Left lung (tissue), 10 donors: ENCODE results near the gene EXOC3L4. TPM values are rescaled to one million over a fixed set of nuclear protein-coding genes. Genes with fewer than 3 reads are reported as not detected.

ENCODE experiments used
- ATAC-seq: fragments of 200-7000 bp; cut with Tn5 transposase; one replicate; pipeline ENCODE4 v1.9.1; 2020; ENCODE audit warnings: moderate library complexity
- DNase-seq, 4 donors: peaks; one replicate each; pipeline ENCODE4 v3.0.0-alpha.2; 2013 to 2020
- H3K27ac ChIP-seq, 2 donors: fragments of 200-600 bp; sonication (generic) in 1 of 2; one replicate each; pipeline versions ENCODE4 v1.5.0 to v1.8.0; 2020 to 2021
- H3K27me3 ChIP-seq, 2 donors: fragments of 200-600 bp; sonication (generic) in 1 of 2; one replicate each; pipeline versions ENCODE4 v1.5.0 to v1.8.0; 2020 to 2021
- H3K36me3 ChIP-seq, 2 donors: fragments of 200-600 bp; sonication (generic) in 1 of 2; one replicate each; pipeline versions ENCODE4 v1.5.0 to v1.8.0; 2020 to 2021
- H3K4me1 ChIP-seq, 2 donors: fragments of 200-600 bp; one replicate each; pipeline ENCODE4 v1.8.0; 2021
- H3K4me3 ChIP-seq, 2 donors: fragments of 200-600 bp; sonication (generic) in 1 of 2; one replicate each; pipeline versions ENCODE4 v1.5.0 to v1.8.0; 2020 to 2021; ENCODE audit warnings: mild to moderate bottlenecking in 1 of 2
- H3K9me3 ChIP-seq, 2 donors: fragments of 200-600 bp; sonication (generic) in 1 of 2; one replicate each; pipeline versions ENCODE4 v1.5.0 to v1.8.0; 2020 to 2021
- intact Hi-C, 2 donors: fragments of 100-400 bp; cut with DNase I; formaldehyde crosslinking; loops; one replicate each; pipeline versions ENCODE4 v1.11.2 to v1.14.2; 2022
- polyA plus RNA-seq, 6 donors: library from polyadenylated mRNA; unstranded; fragments of 120-200 nt; gene quantifications; one replicate each; pipeline ENCODE4 v1.2.1, GENCODE V29; 2013; ENCODE audit not compliant: insufficient read length in 6 of 6
- total RNA-seq, 2 donors: library from RNA; stranded (reverse); fragmentation: NEBNext Ultra II Directional; extraction: Animal tissue kit (Norgen Biotek cat#: 25700); gene quantifications; one replicate each; pipeline ENCODE4 v1.2.1, GENCODE V29; 2021
- TF ChIP-seq, protein P1 (sequence below), 2 donors: fragments of 200-600 bp; sonication (generic) in 1 of 2; IDR thresholded peaks; one replicate each; pipeline versions ENCODE4 v1.5.0 to v1.8.0; 2021; ENCODE audit warnings: antibody characterized with exemption in 2 of 2
- donor health status: DM: no; HTN: yes; CAD: no.
- donor health status: DM: no; HTN: no; CAD: no.

The EXOC3L4 gene
- total and polyA plus RNA-seq, 8 donors: 1.9 to 6.2 (median 3.7) TPM

DNA sequence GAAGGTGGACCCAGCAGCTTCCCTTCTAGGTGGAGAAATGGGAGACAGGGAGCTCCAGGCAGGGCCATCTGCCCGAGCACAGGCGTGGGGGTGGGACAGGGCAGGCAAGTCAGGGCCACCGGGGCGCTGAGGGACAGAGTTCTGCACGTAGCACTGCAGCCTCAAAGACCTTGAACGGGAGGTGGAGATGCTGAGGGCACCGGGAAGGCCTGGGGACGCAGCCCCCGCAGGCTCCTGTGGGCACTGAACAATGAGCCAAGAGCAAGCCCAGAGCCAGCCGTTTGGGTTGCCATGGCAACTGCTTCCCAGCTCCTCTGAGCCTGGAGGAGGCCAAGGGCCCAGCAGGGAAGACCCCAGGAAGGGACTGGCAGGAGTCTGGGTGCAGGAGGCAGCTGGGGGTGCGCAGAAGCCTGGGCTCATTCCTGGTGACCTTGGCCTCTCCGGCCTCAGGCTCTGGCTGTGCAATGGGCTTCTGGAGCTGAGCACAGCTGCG, 7.1 kb upstream of the EXOC3L4 start:
- intact Hi-C loops: no loop called here
- Histone ChIP-seq H3K4me1 (peaks cover 3 to 12% of the 10 kb centered on the region in 2 donors), H3K27me3 (peaks cover 18 to 69% of the 10 kb centered on the region in 2 donors), H3K36me3 (no peaks in the 10 kb centered on the region), H3K4me3 (no peak overlapping the region), H3K27ac (no peak overlapping the region), H3K9me3 (no peaks in the 10 kb centered on the region)
- TF ChIP-seq, protein P1, sequence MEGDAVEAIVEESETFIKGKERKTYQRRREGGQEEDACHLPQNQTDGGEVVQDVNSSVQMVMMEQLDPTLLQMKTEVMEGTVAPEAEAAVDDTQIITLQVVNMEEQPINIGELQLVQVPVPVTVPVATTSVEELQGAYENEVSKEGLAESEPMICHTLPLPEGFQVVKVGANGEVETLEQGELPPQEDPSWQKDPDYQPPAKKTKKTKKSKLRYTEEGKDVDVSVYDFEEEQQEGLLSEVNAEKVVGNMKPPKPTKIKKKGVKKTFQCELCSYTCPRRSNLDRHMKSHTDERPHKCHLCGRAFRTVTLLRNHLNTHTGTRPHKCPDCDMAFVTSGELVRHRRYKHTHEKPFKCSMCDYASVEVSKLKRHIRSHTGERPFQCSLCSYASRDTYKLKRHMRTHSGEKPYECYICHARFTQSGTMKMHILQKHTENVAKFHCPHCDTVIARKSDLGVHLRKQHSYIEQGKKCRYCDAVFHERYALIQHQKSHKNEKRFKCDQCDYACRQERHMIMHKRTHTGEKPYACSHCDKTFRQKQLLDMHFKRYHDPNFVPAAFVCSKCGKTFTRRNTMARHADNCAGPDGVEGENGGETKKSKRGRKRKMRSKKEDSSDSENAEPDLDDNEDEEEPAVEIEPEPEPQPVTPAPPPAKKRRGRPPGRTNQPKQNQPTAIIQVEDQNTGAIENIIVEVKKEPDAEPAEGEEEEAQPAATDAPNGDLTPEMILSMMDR (IDR thresholded peaks at IDR 0.05): no peak
- ATAC-seq: no peak
- DNase-seq: peak in 1 of 4 donors; percentile 57

DNA sequence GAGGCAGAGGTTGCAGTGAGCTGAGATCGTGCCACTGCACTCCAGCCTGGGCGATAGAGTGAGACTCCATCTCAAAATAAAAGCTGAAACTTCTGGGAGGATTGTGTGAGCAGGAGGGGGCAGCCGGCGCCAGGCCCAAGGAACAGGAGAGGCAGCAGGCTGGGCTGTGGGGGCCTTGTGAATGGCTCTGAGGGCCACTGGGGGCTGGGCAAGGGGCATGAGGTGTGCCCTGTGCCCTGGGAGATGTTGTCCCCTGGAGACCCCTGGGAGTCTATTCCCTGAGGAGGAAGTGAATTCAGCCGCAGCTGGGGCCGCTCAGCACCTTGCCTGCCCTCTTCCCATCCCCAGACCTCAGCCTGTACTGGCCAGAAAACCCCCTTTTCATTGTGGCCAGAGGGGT, 5.6 kb upstream of the EXOC3L4 start:
- peaks cover 16 to 55% of the 10 kb centered on the region in 2 donors for H3K27me3 ChIP-seq
- peaks cover 3 to 12% of the 10 kb centered on the region in 2 donors for H3K4me1 ChIP-seq
- intact Hi-C loops: no loop called here
- H3K27ac ChIP-seq: no peak overlapping the region
- DNase-seq (peak in 1 of 4 donors; percentile 67), ATAC-seq (no peak)
- TF ChIP-seq, protein P1 (IDR thresholded peaks at IDR 0.05): no peak
- no peaks in the 10 kb centered on the region for H3K9me3 ChIP-seq
- H3K36me3 ChIP-seq: no peaks in the 10 kb centered on the region
- no peak overlapping the region for H3K4me3 ChIP-seq

DNA sequence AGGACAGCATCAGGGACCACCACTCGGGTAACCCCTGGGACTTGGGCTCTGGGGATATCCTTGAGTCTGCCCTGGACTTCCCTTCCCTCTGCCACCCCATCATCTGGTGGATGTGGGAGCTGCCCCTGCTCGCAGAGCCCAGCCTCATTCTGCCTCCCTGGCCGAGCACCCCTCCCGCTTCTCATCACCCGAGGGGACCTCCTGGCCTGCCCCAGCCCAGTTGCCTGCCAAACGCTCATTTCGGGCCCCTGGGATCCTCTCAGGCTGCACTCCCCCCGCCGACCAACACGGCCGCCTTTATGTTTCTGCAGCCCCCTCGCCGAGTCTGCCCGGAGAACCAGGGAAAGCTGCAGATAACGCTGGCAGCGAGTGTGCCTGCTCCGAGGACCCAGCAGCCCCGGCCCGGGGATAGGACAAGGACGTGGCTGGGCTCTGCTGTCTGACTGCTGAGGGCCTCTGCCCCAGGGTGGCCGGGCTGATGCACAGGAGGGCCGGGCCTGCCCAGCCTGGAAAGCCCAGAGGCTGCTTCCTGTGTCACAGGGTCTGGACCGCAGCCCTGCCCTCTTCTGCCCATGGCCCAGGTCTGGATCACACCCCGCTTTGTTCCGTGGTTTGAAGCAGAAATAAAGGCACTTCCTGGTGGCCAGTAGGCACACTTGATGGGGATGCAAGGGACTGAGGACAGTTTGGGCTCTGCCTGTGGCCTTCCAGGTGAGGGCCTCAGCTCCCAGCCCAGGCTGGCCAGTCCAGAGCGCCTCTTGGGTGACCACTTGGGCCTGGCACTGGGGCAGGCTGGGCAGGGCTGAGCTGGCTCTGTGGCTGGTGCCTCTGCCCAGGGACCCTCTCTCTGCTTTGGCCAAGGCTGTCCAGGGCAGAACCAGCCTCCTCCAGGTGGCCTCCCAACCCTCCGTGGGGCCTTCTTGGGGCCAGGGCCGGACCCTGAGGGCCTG, 4.9 kb upstream of the EXOC3L4 start:
- Histone ChIP-seq H3K36me3 (no peaks in the 10 kb centered on the region), H3K9me3 (no peaks in the 10 kb centered on the region), H3K27me3 (peaks cover 9 to 48% of the 10 kb centered on the region in 2 donors), H3K27ac (no peak overlapping the region), H3K4me3 (no peak overlapping the region), H3K4me1 (peaks cover 3 to 12% of the 10 kb centered on the region in 2 donors)
- TF ChIP-seq, protein P1 (IDR thresholded peaks at IDR 0.05): no peak
- DNase-seq (peak in 1 of 4 donors; percentile 67), ATAC-seq (no peak)
- intact Hi-C loops: no loop called here

DNA sequence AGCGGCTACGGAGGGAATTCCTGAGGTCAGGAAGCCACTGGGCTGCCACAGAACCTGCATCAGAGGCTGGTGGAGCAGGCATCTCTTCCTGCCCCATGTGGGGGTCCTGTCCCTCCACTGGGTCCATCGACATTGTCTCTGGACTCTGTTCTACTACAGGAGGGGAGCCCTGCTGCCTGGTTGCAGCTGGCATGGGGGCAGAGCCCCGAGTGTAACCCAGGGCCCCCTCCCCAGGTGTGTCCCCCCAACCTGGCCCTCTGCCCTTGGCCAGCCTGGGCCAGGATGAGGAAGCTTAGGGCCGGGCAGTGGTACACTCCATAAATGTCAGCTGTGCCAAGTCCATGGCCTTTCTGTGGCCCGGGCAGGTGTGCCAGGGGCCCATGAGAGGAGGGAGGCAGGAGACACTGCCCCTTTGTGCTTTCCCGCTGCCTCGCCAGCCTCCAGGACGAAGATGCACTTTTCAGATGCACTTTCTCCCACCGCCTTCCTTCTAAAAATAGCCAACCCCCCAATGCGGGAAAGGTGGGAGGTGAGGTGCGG, 4.0 kb upstream of the EXOC3L4 start:
- DNase-seq: peak in 1 of 4 donors; percentile 48
- Histone ChIP-seq H3K27ac (no peak overlapping the region), H3K4me1 (peaks cover 3 to 15% of the 10 kb centered on the region in 2 donors), H3K36me3 (no peaks in the 10 kb centered on the region), H3K4me3 (peak overlapping the region in 1 of 2 donors; percentile 51), H3K9me3 (no peaks in the 10 kb centered on the region), H3K27me3 (peaks cover 1 to 39% of the 10 kb centered on the region in 2 donors)
- no peak for ATAC-seq
- TF ChIP-seq, protein P1 (IDR thresholded peaks at IDR 0.05): no peak
- intact Hi-C loops: no loop called here
